ENCODE results near the gene TENM4.

GRCh38 chr11:79259800-79260199 lies 181.0 kb downstream of the TENM4 start:
- no peak for TF ChIP-seq CBX5 (IDR thresholded peaks at IDR 0.05; ENCODE audit: low read depth, low read length)
- no peak for TF ChIP-seq ZNF274 (IDR thresholded peaks at IDR 0.05; ENCODE audit: borderline replicate concordance, extremely low read depth, low read length)
- no peak for TF ChIP-seq ATF3 (IDR thresholded peaks at IDR 0.05; ENCODE audit: insufficient read depth, low read depth, low read length)
- TF ChIP-seq CEBPB (IDR thresholded peaks at IDR 0.05; ENCODE audit: low read depth, low read length) = no peak
- no peak for TF ChIP-seq CTCF (IDR thresholded peaks at IDR 0.05; ENCODE audit: control extremely low read depth in 1 of 3, insufficient read depth in 1 of 3, low read depth in 1 of 3, low read length in 3 of 3)
- TF ChIP-seq RFX5 (IDR thresholded peaks at IDR 0.05; ENCODE audit: borderline replicate concordance, low read depth, low read length) = no peak
